ENCODE data around the gene FILIP1L.

DNA sequence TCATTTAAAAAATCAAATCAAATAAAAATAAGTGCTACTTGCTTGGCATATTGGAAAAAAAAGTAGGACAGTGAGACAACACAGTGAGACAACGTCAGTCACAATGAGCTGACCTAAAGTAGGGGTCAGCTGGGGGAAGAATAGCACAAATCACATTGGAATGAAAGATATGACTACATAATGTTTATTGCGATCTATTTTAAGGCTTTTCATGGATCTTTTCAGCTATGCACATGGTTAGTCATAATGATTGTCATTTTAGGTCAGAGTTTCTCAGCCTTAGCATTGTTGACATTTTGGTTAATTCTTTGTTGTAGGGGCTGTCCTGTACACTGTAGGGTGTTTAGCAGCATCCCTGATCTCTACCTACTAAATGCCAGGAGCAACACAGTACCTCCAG lies 252.1 kb downstream of the FILIP1L start:
- TF ChIP-seq, protein P1, sequence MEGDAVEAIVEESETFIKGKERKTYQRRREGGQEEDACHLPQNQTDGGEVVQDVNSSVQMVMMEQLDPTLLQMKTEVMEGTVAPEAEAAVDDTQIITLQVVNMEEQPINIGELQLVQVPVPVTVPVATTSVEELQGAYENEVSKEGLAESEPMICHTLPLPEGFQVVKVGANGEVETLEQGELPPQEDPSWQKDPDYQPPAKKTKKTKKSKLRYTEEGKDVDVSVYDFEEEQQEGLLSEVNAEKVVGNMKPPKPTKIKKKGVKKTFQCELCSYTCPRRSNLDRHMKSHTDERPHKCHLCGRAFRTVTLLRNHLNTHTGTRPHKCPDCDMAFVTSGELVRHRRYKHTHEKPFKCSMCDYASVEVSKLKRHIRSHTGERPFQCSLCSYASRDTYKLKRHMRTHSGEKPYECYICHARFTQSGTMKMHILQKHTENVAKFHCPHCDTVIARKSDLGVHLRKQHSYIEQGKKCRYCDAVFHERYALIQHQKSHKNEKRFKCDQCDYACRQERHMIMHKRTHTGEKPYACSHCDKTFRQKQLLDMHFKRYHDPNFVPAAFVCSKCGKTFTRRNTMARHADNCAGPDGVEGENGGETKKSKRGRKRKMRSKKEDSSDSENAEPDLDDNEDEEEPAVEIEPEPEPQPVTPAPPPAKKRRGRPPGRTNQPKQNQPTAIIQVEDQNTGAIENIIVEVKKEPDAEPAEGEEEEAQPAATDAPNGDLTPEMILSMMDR (conservative IDR thresholded peaks at IDR 0.05), result no peak
- no peak for TF ChIP-seq ZFX (IDR thresholded peaks at IDR 0.05)
